HuH-7.5 (cell line): ENCODE data around the gene ENKUR.

Experiments used
- DNase-seq: peaks from one replicate; pipeline ENCODE4 v3.0.0; 2011; ENCODE audit warnings: low spot score

The ENKUR gene

DNA sequence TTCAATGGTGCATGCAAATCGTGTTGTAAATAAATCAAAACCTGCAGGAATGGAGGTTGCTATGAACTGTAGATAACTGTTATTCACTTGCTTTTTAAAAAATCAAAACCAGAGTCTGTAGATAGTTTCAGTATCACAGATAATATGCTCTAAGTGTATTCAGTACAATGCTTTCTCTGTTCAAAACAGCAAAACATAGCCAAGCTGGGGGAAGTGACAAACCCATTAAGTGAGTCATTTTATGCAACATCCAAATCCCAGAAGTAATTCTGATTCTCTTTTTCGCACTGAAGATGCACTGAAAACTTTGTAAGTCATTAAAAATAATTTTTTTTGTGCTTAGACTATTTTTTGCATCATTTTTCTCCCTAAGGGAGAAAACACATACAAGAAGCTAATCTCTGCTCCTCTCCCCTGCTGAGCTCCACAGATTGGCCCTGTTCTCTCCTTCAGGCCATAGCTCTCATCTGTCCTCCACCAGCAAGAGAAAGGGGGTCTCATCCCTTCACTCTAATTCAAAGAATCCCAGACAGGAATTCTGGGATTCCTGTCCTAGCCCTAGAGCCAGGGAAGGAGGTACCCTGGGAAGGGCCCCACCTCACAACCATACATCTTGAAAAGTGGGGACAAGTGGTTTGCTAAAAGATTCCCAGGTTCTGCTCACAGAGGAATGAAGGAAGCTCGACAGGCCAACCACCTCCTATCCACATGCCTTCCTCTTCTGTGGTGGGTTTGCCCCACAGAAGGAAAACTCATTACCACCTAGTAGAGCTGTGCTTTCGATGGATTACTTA is 68.5 kb downstream of the ENKUR start:
- DNase-seq: no peak

DNA sequence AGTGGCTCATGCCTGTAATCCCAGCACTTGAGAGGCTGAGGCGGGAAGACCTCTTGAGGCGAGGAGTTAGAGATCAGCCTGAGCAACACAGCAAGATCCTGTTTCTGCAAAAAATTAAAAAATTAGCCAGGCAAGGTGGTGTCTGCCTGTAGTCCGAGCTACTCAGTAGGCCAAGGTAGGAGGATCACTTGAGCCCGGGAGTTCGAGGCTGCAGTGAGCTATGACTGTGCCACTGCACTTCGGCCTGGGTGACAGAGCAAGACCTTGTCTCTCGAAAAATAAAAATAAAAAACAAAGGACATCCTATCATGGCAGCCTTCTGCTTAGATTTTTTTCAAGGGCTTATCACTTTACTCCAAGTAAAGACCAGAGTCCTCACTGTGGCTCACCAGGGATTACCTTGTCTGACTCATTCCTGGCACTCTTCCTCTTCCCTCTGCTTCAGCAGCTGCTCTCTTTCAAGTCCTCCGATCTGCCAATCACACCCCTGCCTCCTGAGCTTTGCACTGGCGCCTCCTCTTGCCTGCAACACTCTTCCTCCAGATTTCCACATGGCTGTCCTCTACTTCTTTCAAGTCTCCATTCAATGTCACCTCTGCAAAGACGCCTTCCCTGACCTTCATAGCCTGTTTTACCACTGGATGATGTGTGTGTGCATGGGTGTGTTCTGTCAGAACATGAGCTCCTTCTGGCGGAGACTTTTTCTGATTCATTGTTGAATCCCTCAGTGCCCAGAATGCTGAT is 71.3 kb downstream of the ENKUR start:
- DNase-seq: no peak

DNA sequence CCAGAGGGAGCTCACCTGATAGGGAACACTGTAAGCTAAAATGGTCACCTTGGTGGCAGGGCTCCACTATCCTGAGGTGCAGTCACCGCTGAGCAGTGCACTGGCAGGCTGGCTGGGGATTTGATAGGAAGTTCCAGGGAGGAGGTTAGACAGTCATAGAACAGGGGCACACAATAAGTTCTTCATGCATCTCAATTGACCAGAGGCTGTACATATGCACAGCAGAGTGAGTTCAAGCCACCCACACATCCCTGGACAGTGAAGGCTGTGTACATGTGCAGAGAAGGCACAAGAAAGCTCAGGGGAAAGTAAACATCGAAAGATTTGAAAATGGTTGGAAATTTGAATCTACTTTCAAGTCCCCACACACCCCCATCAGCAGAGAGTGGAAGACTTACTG is 77.4 kb downstream of the ENKUR start:
- no peak for DNase-seq

DNA sequence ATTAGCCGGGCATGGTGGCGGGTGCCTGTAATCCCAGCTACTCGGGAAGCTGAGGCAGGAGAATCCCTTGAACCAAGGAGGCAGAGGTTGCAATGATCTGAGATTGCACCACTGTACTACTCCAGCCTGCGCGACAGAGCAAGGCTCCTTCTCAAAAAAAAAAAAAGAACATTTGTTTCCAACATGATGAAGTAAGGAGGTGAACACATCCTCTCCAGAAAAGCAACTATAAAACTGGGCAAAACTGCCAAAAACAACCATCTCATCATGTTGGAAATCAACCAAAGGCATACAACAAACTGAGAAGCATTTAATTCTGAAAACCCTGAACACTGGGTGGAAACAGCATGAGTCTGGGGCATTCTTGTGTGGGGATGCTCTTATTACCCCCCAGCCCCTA is 77.9 kb downstream of the ENKUR start:
- no peak for DNase-seq

DNA sequence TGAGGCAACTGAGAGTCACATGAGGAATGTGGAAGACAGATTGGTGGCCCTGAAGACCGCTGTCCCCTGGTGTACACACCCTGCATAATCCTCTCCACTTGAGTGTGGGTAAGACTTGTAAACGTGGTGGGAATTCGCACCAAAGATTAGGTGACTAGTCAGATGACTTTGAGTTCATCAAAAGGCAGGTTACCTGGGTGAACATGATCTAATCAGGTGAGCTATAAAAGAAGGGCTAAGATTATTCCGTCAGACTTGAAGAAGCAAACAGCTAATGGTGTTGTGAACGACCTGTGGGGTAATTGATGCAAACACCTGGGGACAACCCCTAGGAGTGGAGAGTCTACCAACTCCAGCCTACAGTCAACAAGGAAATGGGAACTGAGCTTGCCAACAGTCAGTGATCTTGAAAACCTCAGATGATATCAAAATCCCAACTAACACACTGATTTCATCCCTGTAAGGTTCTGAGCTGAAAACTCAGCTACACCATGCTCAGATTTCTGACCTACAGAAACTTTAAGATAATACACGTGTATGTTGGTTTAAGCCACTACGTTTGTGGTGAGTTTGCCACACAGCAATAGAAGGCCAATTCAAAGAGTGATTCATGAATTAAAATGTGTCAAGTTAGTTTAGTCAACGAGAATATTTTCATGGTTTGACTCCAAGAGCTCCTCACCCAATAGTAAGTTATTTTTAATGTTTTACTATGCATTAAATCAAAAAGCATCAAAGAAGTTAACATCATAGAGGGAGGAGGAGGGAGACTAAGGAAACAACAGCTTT is 80.3 kb downstream of the ENKUR start:
- no peak for DNase-seq
